Measurements from ENCODE around the gene PRKCH.
"Not testable (repeated sequence)": the region's sequence is repeated elsewhere in the genome, so short reads cannot be mapped to it uniquely, and the experiment has no call there.

PRKCH gene

DNA sequence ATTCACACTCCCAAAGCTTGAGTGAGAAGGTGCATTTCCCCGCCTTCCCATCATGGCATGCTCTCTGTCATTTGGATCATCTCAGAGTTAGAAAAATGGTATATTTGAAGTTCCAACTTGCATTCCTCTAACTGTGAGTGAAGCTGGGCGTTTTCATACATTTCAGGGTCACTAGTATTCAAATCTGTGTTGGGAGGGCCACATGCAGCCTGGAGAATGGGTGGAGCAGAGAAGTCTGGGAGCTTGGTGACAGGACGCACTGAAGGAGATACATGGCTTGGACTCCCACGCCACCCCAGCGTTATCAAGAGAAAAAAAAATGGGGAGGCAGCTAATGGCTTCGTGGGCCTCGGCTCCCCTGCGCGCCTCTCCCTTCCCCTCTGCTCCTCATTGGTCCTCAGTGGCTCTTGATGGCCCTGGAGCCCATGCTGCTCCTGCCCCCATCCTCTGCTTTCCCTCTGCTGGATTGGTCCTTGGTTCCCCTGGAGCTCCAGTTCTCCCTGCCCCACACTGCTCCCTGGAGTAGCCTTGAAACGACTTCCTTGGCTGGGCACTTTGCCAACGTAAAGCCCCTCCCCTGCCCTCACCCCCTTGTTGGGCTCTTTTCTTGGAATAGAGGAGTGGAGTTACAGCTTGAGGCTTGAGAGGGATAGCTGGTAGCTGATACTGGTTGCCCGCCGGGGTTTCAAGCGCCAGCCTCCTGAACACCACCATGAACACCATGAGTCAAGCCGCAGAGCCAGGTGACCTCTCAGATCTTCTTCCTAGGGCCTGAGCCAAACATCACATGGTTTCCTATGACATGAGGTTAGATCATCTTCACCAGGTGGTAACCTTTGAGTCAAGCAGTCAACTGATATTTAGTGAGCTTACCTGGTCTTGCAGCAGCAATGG is 139.6 kb downstream of the PRKCH start:
- DNase-seq, result no peak

DNA sequence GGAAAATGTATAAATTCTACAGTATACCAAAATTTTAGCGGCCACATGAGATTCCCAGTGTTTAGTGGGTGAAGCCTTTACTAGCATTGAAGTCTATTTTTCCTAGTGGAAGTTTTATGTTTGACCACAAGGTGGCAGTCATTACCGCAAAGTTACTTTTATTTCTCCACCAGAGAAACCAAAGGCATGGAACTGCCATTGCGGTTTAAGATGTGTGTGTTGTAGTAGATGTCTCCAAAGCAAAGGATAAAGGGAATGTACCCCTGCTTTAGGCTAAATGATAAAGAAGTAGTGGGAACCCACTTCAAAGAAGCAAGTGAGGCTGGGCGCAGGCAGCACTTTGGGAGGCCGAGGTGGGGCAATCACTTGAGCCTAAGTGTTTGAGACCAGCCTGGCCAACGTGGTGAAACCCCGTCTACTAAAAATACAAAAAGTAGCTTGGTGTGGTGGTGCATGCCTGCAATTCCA is 140.5 kb downstream of the PRKCH start:
- no peak for DNase-seq

DNA sequence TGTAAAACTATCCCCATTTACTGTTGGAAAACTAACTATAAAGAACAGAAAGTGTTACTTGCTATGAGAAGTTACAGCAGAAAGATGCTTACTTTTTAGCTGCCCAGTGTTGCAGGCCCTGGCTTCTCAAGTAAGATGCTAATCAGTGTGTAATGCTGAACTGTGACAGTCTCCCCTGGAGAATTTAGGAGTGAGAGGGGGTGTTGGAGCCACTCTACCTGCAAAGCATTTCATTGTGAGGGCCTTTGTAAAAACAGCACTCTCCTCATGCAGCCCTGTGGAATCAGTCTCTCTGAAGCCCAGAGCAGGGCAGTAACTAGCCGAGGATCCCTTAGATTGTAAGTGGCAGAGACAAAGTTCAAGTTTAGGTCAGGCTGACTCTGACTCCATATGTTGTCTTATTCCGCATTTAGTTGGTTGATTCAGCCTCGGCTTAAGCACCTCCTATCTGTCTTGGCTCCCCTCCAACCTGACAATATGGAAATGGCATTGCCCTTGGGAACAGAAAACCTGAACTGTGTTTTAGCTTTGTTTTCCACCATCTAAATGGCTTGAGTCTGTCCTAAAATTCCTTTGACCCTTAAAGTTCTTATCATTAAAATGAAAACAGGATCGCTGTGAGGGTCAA is 141.3 kb downstream of the PRKCH start:
- no peak for DNase-seq

DNA sequence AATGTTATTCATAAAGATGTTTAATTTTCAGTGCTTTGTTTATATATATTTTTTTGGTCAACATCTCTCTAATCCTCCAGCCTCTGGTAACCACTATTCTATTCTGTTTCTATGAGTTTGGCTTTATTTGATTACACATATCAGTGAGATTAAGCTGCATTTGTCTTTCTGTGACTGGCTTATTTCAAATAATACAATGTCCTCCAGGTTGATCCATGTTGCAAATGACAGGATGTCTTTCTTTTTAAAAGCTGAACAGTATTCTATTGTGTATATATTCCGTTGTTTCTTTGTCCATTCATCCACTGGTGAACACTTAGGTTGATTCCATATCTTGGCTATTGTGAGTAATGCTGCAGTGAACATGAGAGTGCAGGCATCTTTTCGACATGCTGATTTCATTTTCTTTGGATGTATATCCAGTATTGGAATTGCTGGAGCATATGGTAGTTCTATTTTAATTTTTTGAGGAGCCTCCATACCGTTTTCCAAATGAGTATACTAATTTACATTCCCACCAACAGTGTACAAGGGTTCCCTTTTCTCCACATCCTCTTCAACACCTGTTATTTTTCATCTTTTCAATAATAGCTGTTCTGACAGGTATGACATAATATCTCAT is 142.4 kb downstream of the PRKCH start:
- no peak for DNase-seq

GRCh38 chr14:61464539-61465320 is 143.4 kb downstream of the PRKCH start:
- DNase-seq, result not testable (repeated sequence)

GRCh38 chr14:61466249-61466904 is 145.0 kb downstream of the PRKCH start:
- DNase-seq, result no peak

- DNase-seq, result no peak
Observed at GRCh38 chr14:61466905-61467280, 145.5 kb downstream of the PRKCH start.

GRCh38 chr14:61467296-61467695 is 145.9 kb downstream of the PRKCH start:
- DNase-seq, result no peak

DNA sequence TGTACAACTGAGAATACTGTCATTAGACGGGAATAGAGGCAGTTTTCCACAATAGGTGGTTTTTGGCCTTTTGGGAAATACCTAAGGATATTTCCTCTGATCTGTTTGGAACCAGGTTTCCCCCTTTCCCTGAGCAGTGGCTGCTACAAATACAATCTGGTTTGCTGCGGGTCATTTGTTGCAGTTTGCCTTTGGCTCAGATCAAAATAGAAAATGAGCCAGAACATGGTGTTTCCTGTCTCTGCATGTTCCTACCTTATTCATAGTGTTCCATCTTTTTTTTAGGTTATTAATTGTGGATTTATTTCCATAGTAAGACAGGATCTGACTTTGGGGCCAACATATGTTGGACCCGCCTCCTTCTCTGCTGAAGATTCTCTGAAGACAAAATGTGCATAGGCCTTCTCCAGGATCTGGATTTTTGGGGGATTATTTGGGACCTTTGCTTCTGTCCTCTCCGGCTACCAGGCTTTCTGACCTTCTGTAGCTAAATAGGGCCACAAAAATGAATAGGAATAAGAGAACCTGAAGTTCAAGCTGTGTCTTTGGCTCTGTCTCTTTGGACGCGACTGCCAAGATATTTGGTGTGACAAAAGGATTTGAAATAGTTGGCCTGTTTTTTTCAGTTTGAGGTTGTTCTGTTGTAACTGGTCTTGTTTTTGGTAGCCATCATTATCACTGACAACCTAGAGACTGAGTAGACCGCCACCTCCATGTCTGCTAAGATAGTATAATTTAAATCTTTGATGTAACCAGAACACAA is 146.9 kb downstream of the PRKCH start:
- DNase-seq, result no peak

GRCh38 chr14:61469781-61470180 is 148.4 kb downstream of the PRKCH start:
- DNase-seq, result no peak

- DNase-seq, result no peak
Observed at GRCh38 chr14:61470261-61470960, 149.0 kb downstream of the PRKCH start.

- no peak for DNase-seq
Observed at GRCh38 chr14:61470961-61471293, 149.5 kb downstream of the PRKCH start.

GRCh38 chr14:61471297-61472005 is 150.1 kb downstream of the PRKCH start:
- no peak for DNase-seq

GRCh38 chr14:61472011-61472672 is 150.8 kb downstream of the PRKCH start:
- no peak for DNase-seq

DNA sequence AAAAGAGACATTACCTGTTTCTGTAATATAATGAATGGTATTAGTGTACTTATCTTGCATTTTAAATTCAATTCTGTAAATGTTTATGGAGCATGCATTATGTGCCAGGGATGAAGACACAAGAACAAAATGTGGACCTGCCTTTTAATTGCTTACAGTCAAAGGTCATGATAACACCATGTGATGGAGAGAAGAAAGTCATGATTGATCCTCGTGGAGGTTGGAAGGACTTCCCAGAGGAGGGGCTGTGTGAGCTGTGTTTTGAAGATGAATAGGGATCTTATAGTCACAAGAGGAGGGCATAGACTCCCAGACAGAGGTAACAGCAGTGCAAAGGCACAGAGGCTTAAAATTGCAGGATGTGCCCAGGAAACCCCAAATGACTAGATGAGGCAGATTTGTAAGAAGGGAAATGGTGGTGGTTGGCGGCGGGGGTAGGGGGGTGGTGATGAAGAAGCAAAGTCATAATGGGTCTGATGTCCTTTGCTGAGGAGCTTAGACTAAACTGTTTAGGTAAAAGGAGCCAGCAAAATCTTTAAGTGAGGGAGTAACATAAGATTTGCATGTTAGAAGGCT is 151.5 kb downstream of the PRKCH start:
- DNase-seq, result peak; percentile 55

GRCh38 chr14:61474015-61474414 is 152.6 kb downstream of the PRKCH start:
- no peak for DNase-seq

DNA sequence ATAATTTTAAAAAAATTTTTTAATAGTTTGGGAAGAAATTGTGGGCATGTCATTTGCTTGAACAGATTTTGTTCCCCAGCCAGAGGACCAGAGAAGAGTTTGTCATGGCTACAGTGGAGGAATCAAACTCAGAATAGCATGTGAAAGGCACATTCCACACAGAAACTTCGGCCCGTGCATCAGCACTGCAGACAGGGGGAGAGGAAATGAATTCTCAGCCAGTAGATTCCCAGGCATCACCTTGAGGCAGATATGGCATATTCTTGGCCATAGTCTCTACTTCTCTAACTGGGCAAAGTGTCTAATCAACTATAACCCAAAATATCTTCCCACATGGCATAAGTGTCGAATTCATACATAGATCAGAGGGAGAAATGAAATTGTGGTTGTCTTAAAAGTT is 153.3 kb downstream of the PRKCH start:
- DNase-seq, result no peak

- no peak for DNase-seq
Observed at GRCh38 chr14:61475316-61475715, 153.9 kb downstream of the PRKCH start.

DNA sequence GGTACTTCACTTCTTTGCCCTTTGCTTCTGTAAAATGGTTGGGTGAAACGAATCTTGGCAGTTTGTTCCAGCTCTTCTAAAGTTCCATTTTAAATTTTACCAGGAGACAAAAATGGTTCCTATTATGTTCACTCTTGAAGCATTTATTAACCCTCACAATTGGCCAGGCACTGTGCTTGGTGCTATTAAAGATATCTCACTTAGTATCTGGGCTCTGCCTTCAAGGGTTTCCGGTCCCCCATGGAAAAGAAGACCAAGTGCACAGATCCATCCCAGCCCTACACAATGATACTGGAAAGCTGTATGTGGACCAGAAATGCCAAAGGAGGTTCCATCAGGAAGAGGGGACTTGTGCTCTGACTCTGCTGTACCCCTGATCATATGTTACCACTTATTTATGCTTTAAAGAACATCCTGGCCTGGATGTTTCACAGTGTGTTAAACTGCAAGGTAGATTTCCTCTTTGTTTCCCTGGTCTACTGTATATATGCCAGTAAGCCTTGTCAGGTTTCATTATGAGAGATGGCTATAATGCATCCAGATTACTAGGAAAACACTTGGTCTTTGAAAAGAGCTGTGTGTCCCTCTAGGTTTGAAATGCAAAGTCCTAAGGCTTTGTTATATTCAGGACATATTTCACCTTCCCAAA is 154.8 kb downstream of the PRKCH start:
- no peak for DNase-seq
